Neutrophil (primary cell): Measurements from ENCODE around the gene GTF2E1.

Source experiments
- H3K27ac ChIP-seq: fragments of 200-600 bp; sonication (generic); 2 replicates; pipeline ENCODE4 v1.5.1; 2016; ENCODE audit warnings: mild to moderate bottlenecking, moderate library complexity
- H3K27me3 ChIP-seq: fragments of 200-600 bp; sonication (generic); 2 replicates; pipeline ENCODE4 v1.6.0; 2016; ENCODE audit warnings: mild to moderate bottlenecking
- H3K36me3 ChIP-seq: fragments of 200-600 bp; sonication (generic); 2 replicates; pipeline ENCODE4 v1.5.1; 2017
- H3K4me1 ChIP-seq, 2 experiments: fragments of 200-600 bp in 1 of 2; sonication (generic) in 1 of 2; 1 replicate in 1 of 2; 2 replicates in 1 of 2; pipeline versions ENCODE4 v1.5.1 to v1.6.1; 2013 to 2016; ENCODE audit warnings: low read depth in 1 of 2, low read length in 1 of 2, mild to moderate bottlenecking in 1 of 2, moderate library complexity in 1 of 2; ENCODE audit not compliant: control insufficient read depth in 1 of 2, insufficient read depth in 1 of 2
- H3K4me3 ChIP-seq, 2 experiments: fragments of 200-600 bp in 1 of 2; sonication (generic) in 1 of 2; 1 replicate in 1 of 2; 2 replicates in 1 of 2; pipeline ENCODE4 v1.5.1; 2013 to 2016; ENCODE audit warnings: low read depth in 1 of 2, low read length in 1 of 2, mild to moderate bottlenecking in 1 of 2, moderate library complexity in 1 of 2
- H3K9me3 ChIP-seq: fragments of 200-600 bp; sonication (generic); 2 replicates; pipeline ENCODE4 v1.5.1; 2016
- CTCF ChIP-seq: fragments of 200-600 bp; sonication (generic); IDR thresholded peaks from 2 replicates; pipeline ENCODE4 v1.5.1; 2016; ENCODE audit warnings: antibody characterized with exemption

Gene GTF2E1

GRCh38 chr3:120795017-120795648, 52.6 kb downstream of the GTF2E1 start:
- no peak overlapping the region for H3K27ac ChIP-seq
- no peaks in the 10 kb centered on the region for H3K9me3 ChIP-seq
- peak; percentile 26 for TF ChIP-seq CTCF
- H3K36me3 ChIP-seq, result no peaks in the 10 kb centered on the region
- no peaks in the 10 kb centered on the region for H3K4me1 ChIP-seq
- peaks cover 19% of the 10 kb centered on the region for H3K27me3 ChIP-seq
- no peak overlapping the region for H3K4me3 ChIP-seq

DNA sequence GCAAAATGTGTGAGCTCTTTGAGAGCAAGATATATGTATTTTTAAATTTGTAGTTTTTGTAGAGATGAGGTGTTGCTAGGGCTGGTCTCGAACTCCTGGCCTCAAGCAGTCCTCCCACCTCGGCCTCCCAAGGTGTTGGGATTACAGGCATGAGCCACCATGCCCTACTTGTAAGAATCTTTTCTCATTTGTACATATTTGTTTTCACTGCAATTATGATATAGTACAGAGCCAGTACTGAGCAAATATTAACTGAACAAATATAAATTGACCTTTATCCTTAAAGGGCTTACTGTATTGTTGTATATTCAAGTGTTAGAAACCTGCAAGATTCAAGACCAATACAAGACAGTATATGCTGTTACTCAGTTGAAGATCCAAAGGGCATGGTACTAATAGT, 53.4 kb downstream of the GTF2E1 start:
- H3K27me3 ChIP-seq, result peaks cover 24% of the 10 kb centered on the region
- H3K4me1 ChIP-seq, result no peaks in the 10 kb centered on the region
- H3K4me3 ChIP-seq, result no peak overlapping the region
- no peak for TF ChIP-seq CTCF
- H3K9me3 ChIP-seq, result no peaks in the 10 kb centered on the region
- H3K36me3 ChIP-seq, result no peaks in the 10 kb centered on the region
- no peak overlapping the region for H3K27ac ChIP-seq

DNA sequence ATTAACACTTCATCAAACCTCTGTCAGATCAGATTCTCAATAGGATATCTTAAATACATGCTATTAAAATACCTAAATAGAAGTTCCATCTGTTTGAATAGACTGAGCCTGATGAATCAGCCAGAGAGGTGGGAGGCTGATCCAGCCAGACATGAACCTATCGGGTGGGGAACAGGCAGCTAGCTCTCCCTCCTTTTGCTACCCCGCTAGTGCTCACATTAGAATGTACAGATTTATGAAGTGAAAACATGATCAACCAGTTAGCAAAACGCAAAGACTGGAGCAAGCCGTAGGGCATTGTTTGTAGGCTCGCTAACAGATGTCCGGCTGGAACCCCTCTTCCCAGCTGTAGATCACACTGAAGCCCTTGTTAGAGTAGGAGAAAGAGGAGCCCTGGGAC, 54.4 kb downstream of the GTF2E1 start:
- H3K27me3 ChIP-seq, result peaks cover 34% of the 10 kb centered on the region
- no peak overlapping the region for H3K27ac ChIP-seq
- no peak for TF ChIP-seq CTCF
- H3K9me3 ChIP-seq, result no peaks in the 10 kb centered on the region
- no peaks in the 10 kb centered on the region for H3K4me1 ChIP-seq
- H3K4me3 ChIP-seq, result no peak overlapping the region
- no peaks in the 10 kb centered on the region for H3K36me3 ChIP-seq

DNA sequence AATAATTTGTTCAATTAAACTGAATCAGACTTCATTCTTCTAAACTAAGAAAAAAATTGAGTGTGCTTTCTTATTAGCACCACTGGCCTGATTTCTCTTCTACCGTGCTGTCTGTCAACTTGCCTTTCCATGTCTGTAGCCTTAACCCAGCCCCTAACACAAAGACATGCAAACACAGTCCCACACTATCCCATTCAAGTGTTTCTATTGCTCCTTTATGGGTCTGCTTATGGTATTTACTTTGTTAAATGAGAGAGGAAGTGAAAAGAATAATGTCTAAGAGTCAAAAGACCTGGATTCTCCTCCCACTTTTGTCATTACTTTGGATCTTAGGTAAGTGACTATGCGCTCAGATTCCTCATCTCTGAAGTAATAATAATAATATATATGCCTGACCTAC, 55.3 kb downstream of the GTF2E1 start:
- TF ChIP-seq CTCF, result no peak

GRCh38 chr3:120798346-120798745, 55.8 kb downstream of the GTF2E1 start:
- Histone ChIP-seq H3K4me3 (no peak overlapping the region), H3K27ac (no peak overlapping the region), H3K4me1 (no peaks in the 10 kb centered on the region), H3K9me3 (no peaks in the 10 kb centered on the region), H3K27me3 (peaks cover 44% of the 10 kb centered on the region), H3K36me3 (no peaks in the 10 kb centered on the region)
- TF ChIP-seq CTCF, result no peak

More for the DNA sequence above, 55.3 kb downstream of the GTF2E1 start:
- Histone ChIP-seq H3K36me3 (no peaks in the 10 kb centered on the region), H3K27ac (no peak overlapping the region), H3K4me3 (no peak overlapping the region), H3K27me3 (peaks cover 43% of the 10 kb centered on the region), H3K9me3 (no peaks in the 10 kb centered on the region), H3K4me1 (no peaks in the 10 kb centered on the region)

- no peak overlapping the region for H3K4me3 ChIP-seq
- no peaks in the 10 kb centered on the region for H3K36me3 ChIP-seq
- TF ChIP-seq CTCF, result no peak
- H3K27ac ChIP-seq, result no peak overlapping the region
- no peaks in the 10 kb centered on the region for H3K4me1 ChIP-seq
- H3K9me3 ChIP-seq, result no peaks in the 10 kb centered on the region
- peaks cover 42% of the 10 kb centered on the region for H3K27me3 ChIP-seq
Measured at GRCh38 chr3:120800625-120801024, 58.1 kb downstream of the GTF2E1 start.
